CD4-positive, alpha-beta T cell treated with Interleukin-17A for 4 hours (primary cell): ENCODE measurements around the gene SMU1.
A peak's percentile ranks its signal among the peaks of the same experiment; 100 is the strongest.

ENCODE experiments used
- DNase-seq: peaks from one replicate; pipeline ENCODE4 v3.0.0-alpha.2; 2020; ENCODE audit warnings: mixed read lengths

SMU1 gene

DNA sequence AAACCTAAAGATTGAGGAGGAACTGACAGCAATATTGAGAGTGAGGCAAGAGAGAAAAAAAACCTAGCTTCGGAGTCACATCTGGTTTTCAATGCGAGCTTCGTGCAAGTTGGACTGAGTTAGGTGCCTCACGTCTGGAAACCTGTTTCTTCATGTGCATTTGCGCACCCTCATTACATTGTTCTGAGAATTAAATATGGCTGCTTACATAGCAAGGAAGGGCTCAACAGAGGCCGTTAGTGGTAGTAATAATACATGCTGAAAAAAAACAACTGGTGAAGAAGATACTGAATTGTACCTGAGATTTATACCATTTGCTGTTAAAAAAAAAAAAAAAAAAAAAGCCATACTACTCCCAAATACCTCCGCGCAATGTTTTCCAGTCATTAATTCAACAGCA is 32.8 kb downstream of the SMU1 start:
- no peak for DNase-seq

DNA sequence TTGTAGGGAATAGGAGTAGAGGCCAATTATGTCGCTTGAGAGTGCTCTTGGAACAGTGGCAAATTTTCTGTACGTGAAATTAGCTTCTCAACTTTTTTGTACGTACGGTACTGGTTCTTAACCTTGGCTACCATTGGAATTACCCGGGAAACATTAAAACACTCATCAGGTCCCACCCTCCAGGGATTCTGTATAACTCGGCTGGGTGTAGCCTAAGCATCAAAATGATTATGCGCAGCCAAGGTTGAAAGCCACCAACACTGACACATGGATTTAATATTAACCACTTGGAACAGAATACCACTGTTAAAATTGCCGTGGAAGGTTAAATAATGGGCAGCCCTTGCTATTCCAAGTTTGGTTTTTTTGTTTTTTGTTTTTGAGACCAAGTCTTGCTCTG is 34.0 kb downstream of the SMU1 start:
- no peak for DNase-seq

DNA sequence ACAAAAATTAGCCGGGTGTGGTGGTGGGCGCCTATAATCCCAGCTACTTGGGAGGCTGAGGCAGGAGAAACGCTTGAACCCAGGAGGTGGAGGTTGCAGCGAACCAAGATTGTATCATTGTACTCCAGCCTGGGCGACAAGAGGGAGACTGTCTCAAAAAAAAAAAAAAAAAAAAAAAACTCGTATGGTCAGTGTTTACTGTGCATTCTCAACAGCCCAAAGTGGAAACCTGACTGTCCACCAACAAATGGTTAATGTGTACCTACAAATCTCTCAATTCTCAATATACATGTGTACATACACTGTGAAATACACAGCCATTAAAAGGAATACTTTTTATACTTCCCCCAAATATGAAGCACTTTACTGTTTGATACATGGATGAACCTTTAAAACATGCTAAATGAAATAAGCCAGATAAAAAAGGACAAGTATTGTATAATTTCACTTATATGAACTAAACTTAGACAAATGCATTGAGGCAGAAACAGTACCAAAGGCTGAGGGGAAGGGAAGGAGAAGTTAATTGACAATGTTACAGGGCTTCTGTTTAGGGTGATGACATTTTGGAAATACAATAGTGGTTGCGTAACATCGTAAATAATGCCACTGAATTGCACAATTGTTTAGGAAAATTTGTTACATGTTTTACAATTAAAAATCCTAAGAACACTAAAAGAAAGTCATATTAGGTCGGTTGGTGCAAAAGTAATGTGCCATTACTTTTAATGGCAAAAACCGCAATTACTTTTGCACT is 34.9 kb downstream of the SMU1 start:
- DNase-seq = no peak

DNA sequence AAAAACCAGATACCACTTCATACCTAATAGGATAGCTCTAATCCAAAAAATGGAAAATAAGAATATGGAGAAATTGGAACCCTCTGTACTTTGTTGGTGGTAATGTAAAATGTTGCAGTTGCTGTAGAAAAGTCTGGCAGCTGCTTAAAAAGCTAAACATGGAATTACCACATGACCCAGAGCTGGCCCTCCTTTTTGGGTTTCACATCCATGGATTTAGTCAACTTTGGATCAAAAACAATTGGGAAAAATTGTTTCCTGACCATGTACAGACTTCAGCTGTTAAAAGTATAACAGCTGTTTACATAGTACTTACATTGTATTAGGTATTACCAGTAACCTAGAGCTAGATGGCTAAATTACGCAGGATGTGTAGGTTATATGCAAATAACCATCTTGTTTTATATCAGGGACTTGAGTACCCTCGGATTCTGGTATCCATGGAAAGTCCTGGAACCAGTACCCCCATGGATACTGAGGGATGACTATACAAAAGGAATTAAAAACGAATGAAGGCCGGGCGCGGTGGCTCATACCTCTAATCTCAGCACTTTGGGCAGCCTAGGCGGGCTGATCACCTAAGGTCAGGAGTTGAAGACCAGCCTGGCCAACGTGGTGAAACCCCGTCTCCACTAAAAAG is 35.6 kb downstream of the SMU1 start:
- no peak for DNase-seq

DNA sequence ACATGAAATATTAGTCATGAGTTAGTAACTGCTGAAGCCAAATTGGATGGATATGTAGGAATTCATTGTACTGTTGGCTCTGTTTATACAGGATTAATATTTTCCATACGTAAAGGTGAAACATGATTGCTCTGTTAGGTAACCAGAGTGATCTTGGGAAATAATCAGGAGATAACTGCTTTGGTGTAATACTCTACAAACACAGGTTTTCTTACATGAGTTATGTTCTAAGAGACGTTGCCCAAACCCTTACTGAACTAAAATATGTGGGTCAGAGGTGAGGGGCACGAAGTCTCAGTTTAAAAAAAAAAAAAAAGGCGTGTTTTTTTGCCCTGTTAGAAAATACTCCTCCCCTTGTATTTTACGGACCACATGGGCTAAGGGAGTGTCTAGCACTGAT is 43.6 kb downstream of the SMU1 start:
- DNase-seq = no peak

DNA sequence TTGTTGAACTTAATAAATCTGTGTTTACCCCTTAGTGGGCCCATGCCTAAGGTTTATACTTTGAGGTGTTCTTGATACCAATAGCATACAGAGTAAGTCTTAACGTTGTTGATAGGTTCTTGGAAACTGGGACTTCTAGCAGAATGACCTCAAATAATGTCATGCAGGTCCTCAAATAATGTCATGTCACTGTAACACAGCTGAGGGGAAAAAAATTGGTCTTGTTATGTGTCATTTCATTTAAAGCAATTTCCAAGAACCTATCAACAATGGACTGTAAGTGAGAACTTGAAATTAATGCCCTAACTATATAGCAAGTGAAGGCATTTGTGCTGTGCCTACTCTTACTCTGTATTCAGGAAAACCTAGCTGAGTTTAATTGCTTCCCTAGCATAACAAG is 44.2 kb downstream of the SMU1 start:
- DNase-seq = no peak

DNA sequence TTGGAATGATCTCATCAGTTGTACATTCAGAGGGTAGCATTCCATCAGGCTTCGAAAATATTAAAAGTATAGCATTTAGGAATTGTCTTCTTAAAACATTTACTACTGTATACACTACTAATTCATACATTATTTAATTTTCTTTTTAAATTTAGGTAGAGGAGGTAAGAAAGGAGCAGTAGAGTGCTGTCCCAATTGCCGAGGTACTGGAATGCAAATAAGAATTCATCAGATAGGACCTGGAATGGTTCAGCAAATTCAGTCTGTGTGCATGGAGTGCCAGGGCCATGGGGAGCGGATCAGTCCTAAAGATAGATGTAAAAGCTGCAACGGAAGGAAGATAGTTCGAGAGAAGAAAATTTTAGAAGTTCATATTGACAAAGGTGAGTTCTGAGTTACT is 46.2 kb downstream of the SMU1 start:
- no peak for DNase-seq

DNA sequence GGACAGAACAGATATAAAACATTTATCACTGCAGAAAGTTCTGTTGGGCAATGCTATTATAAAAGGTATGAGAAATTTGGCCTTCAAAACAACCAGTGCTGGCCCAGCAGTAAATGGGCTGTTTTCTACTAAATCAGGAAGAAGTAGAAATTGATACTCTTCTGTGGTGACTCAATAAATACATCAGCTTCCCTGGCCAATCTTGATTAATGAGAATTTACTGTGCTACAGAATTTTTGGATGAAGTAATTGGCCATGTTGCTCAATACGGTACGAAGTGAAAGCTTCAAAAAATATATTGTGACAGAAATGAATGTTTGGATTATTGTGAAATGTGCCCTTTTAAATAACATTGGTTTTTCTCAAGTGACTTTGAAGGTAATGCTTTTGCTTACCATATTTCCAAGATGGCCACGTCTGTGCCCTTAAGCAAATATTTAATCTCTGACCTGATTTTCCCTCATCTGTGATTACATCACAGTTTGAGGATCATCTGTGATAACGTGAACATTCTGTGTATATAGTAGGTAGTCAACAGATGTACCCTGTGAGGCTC is 47.2 kb downstream of the SMU1 start:
- no peak for DNase-seq

DNA sequence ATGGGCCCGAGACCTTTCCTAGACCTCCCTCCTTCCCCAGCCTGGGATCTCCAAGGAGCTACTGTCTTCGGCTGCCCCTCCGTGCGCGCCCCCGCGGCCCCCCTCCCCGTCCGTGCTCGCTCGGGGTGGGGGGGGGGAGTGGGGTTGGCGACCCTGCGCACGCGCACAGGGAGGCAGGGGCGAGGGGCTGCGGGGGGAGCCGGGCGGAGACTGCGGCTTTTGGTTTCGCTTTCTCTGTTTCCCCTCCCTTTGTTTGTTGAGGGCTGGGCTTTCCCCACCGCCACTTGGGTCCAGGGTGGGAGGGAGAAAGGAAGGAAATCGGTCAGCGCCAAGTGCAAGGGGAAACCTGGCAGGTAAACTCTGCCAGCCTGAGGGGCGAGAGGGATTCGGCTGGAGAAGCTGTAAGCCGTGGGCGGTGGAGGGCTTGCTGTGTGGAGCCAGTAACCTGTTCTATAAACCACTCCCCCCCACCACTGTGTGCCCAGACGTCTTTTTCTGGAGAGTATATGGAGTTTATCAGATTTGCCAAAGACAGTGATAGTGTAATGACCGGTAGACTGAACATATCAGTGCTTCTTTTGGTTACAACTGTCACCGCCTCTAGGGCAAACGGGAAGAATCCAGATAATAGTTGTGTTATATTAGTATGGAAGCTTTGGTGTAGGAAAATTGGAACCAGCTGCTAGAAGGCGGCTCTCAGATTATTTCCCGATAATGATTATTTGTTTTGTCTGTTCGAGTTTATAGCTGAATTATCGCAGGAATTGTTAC is 50.7 kb downstream of the SMU1 start:
- peak; percentile 81 for DNase-seq

DNA sequence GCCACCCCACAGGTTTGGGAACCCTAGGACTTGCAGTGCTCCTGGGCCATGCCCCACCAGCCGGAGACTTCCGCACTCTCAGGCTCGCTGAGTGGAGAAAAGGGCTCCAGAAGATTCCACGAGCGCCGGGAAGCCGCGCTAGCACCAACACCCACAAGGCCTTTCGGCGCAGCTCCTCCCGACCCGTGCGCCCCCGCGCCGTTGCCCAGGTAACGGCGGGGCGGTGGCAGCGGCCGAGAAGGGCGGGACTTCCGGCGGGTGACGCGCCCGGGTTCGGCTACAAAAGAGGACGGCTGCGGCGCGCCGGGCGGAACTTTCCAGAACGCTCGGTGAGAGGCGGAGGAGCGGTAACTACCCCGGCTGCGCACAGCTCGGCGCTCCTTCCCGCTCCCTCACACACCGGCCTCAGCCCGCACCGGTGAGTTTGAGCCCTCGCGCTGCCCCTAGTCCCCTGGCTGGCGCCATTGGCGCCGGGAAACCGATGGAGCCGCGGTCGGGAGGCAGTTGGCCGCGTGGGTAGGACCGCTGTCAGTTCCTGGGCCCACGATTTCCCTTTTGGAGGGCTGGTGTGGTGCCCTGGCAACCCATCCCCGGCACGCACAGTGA is 51.4 kb downstream of the SMU1 start, which contains the start of gene DNAJA1:
Gene DNAJA1 (plus strand): TSS at position 308 of the 606 bp plus-strand sequence. CDS start 1,212 bp downstream, outside the sequence.
- peak; percentile 95 for DNase-seq

DNA sequence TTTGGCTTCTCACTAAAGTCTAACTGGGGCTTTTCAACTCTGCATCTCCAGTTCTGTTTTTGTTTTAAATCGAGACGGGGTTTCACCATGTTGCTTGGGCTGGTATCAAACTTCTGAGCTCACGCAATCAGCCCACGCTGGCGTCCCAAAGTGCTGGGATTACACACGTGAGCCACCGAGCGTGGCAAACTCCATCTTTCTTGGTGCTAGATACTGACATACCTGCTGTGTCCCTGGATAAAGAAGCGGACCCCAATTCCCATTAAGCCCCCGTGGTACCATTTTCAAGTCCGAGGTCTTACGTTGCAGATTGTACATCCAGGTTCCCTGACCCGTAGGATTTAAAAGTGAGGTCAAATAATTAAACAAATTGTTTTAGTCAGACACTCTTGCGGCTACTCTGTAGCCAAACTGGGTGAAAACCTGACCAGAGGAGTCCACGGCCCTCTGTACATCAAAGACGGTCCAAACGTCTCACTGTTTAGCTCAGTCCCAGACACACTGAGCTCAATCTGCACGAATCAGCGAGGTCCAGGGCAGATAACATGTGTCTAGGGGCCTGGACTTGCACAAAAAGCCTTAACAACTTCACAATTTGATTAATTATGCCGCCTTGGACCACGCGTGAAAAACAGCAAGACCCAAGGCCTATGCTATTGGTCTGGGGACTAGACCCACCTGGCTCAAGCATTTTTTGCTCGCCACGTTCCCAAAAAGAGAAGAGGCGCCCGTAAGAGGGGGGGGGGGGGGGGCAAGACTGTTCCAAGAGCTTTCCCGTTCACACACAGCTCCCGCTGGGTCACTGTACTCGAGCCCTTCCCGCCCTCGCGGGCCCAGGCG is 52.1 kb downstream of the SMU1 start:
- peak; percentile 5 for DNase-seq

DNA sequence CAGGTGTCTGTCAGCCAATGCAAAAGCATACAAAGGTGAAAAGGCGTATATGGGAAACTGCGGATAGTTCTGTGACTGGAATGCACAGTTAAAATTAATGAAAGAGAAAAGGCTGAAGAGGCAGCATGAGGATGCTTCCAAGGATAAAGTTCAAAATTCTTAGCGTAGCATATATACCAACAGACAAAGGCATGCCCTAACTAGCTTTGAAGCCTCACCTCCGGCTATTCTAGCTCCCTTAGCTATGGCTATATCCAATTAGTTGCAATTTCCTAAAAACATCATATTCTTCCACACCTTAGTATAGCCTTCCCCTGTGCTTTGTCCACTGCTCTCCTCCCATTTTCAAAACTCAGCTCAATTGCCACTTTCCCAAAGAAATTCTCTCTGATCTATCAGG is 52.8 kb downstream of the SMU1 start:
- DNase-seq = no peak

DNA sequence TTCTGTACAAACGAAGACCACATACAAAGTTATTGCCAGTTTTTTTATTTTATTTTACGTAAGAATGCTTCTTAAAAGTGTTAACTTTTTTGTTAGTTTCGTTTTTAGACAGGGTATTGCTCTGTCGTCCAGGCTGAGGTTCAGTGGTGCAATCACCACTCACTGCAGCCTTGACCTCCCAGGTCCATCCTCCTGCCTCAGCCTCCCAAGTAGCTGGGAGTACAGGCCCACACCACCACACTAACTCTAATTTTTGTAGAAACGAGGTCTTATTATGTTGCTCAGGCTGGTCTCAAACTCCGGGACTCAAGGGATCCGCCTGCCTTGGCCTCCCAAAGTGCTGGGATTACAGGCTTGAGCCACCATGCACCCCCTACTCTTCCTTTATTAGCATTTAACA is 53.7 kb downstream of the SMU1 start:
- no peak for DNase-seq

DNA sequence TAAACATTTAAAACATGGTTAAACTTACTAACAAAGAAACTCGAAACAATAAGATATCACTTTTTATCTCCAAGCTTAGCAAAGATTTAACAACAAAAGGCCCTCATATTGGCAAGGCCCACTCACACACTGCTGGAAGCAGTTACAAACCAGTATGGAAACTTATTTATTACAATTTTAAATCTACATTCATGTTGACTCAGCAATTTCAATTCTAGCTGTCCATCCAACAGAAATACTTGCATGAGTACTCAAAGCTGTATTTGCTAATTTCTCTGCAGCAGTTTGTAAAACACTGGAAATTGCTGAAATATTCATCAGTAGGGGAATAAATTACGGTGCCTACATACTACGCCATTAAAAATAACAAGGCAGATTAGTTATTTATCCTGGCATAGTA is 54.2 kb downstream of the SMU1 start:
- DNase-seq = no peak

DNA sequence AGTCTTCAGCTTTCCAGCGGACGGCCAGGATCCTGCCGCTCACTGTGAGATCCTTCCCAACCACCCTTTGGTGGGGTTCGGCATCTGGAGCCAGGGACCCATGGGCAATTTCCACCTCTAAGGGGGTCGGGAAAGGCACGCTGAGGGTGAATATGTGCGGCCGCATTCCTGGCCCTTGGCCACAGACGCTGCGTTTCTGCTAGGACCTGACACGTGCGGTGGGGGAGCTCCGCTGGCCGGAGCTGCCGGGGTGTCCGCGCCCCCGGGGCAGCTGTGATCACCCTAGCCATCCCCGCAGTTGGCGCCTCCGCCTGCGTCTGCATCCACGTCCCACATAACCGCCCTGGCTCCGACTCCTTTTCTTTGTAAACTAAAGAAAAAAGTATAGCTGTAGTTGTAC is 56.7 kb downstream of the SMU1 start:
- no peak for DNase-seq

DNA sequence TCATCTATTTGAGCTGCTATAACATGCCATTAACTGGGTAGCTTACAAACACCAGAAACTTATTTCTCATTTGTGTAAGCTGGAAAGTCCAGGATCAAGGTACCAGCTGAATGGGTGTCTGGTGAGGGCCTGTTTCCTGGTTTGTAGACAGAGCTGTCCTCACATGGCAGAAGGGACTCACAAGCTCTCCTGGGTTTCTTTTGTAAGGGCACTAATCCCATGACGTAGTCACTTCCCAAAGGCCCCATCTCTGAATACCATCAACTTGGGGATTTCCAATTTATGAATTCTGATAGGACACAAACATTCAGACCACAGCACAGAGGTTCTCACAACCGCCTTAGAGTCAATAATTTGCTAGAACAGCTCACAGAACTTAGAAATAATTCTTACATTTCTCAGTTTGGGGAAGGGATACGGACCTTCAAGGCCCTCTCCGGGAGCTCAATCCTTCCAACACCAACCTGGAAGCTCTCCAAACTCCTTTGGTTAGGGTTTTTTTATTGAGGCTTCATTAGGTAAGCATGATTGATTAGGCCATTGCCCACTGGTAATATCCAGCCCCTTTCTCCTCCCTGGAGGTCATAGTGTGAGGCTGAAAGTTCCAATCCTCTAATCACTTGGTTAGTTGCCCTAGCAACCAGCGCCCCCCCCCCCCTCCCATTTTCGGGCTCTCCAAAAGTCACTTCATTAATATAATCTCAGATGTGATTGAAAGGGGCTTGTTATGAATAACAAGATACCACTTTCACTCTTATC is 59.0 kb downstream of the SMU1 start:
- DNase-seq = no peak

DNA sequence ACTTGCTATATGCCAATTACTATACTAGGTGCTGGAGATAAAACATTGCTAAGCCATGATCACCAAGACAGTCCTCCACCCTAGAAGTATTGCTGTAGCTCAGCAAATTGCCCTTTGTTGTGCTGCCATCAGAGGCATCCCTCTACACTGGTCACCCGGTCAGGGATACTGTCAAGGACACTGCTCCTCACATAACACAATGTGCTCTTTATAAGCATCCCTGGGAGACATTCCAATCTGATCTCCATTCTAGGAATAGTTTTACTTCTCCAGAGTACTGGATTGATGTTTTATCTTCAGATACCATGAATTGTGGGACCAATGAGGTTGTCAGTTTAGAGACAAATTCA is 61.8 kb downstream of the SMU1 start:
- DNase-seq = no peak

DNA sequence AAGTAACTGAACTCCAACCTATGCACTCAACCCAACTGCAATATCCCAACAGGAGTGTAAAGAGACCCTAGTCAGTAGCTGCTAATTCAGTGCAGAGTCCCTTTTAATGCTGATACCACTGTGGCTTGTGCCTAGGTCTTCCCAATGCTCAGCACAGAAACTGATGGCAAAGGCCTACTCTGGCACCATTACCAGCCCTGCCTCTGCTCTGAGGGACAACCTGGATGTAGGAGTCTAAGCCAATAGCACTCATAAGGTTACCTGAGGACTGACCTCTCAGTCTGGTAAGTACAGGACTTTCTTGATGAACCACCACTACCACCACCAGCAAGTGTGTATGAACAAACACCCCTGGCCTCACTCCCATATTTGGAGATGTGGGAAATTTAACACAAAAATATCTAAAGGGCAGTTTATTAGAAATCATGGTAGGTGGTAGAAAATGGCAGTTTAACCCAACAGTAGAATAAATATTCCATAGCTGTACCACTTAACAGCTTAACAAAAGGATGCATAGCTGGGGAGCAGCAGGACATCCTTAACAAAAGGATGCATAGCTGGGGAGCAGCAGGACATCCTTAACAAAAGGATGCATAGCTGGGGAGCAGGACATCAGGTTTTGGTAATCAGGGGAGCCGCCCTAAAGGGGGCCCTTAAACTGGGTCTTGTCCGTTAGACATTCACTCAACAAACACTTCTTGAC is 62.4 kb downstream of the SMU1 start:
- no peak for DNase-seq

DNA sequence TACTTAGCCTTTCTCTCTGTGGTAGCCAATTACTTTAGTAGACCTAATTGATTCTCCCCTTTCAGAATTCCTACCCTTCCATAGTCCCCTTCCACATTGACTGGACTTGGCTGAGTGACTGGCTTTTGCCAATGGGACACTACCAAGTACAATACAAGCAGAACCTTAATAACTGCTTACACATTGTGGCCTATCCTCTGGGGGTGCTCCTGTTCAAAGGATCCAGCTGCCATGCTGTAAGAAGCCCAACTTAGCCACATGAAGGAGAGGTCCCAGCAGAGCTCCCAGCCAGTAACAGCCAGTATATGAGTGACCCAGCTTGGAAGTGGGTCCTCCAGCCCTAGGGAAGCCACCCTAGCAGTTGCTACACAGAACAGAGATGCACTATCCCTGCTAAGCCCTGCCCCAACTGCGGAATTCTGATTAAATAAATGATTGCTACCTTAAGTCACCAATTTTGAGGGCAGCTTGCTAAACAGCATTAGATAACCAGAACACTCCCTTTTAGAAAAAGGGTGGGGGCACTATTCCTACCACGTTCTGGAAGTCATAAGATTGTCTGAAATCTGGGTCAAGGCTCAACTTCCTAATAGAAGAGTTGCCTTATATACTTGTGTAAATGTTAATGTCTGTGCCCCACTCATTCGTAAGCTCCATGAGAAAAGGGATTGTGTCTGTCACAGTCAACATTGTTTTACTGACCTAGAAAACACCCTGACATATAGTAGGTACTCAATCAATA is 64.0 kb downstream of the SMU1 start:
- no peak for DNase-seq

DNA sequence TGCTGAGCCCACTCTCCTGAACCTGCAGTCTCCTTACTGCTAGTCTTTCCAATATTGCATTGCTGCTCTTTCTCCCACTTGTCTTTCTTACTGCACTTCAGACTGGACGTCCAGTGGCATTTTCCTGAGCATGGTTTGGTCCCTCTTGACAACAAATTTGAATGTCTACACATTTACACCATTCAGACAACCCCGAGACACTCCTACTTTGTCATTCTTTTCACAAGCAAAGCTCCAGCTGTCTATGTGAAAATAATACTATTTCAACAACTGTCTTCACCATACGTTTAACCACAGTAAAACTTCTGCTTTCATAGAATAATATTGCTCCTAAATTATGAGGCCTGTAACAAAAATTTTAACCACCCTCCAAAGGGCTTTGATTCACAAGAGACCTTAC is 64.6 kb downstream of the SMU1 start:
- no peak for DNase-seq
